Thoracic aorta (tissue), 2 donors: ENCODE results near the gene ERC1. TPM values are rescaled to one million over a fixed set of nuclear protein-coding genes. Genes with fewer than 3 reads are reported as not detected.

Experiments
- ATAC-seq: fragments of 150-250 bp; one replicate; pipeline ENCODE4 v1.8.0; 2017; ENCODE audit warnings: low read depth; ENCODE audit not compliant: insufficient number of reproducible peaks, low FRiP score
- DNase-seq: peaks from one replicate; pipeline ENCODE4 v3.0.0-alpha.2; 2020; ENCODE audit warnings: low spot score
- H3K27ac ChIP-seq, 2 donors: fragments of 200-600 bp; sonication (generic); 1 replicate in 1 of 2; 2 replicates in 1 of 2; pipeline ENCODE4 v1.5.1; 2016; ENCODE audit warnings: mild to moderate bottlenecking in 2 of 2, moderate library complexity in 2 of 2
- H3K27me3 ChIP-seq: fragments of 200-600 bp; sonication (generic); replicated peaks from 2 replicates; pipeline ENCODE4 v1.6.0; 2016; ENCODE audit warnings: mild to moderate bottlenecking; ENCODE audit not compliant: insufficient read depth
- H3K36me3 ChIP-seq: fragments of 200-600 bp; sonication (generic); one replicate; pipeline ENCODE4 v1.5.1; 2016
- H3K4me1 ChIP-seq, 2 donors: fragments of 200-600 bp; sonication (generic); 1 replicate in 1 of 2; 2 replicates in 1 of 2; pipeline versions ENCODE4 v1.5.1 to v1.6.0; 2016; ENCODE audit warnings: low read depth in 2 of 2, mild to moderate bottlenecking in 1 of 2; ENCODE audit not compliant: control insufficient read depth in 1 of 2
- H3K4me3 ChIP-seq: fragments of 200-600 bp; sonication (generic); 2 replicates; pipeline ENCODE4 v1.5.1; 2016; ENCODE audit warnings: mild to moderate bottlenecking
- H3K9me3 ChIP-seq: fragments of 200-600 bp; sonication (generic); 2 replicates; pipeline ENCODE4 v1.5.1; 2016
- total RNA-seq, 2 donors: library from RNA; depleted of rRNA; stranded (reverse); fragments of >200 nt; gene quantifications; one replicate each; pipeline versions ENCODE4 v1.1.0 to v1.2.3, GENCODE V29; 2016
- TF ChIP-seq, protein P1 (sequence below): fragments of 200-600 bp; sonication (generic); IDR thresholded peaks from one replicate; pipeline ENCODE4 v1.5.1; 2019; ENCODE audit warnings: antibody characterized with exemption

ERC1 gene
- total RNA-seq, 2 donors from 2014 or later, result 45.8 to 80.0 TPM

DNA sequence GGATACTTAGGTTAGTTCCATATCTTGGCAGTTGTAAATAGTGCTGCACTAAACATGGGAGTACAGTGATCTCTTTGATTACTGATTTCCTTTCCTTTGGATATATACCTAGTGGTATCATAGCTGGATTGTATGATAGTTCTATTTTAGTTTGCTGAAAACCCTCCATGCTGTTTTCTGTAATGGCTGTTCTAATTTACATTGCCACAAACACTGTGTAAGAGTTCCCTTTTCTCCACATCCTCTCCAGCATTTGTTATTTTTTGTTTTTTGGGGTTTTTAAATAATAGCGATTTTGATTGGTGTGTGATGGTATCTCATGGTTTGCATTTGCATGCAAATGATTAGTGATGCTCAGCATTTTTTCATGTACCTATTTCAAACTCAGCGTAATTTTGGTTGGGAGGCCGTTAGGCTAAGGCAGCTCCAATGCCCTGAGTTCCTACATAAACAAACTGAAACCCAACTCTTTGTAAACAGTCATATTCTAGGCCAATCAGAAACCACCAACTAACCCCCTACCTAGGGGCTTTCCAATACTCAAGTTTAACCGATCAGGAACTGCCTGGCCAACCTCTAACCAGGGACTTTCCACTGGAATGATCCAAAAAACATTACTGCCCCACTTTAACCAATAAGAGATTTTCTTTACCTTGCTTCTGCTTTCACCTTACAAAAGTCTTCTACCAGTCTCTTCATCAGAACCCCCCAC lies 431.7 kb downstream of the ERC1 start:
- H3K4me1 ChIP-seq, result no peaks in the 10 kb centered on the region
- H3K4me3 ChIP-seq, result no peak overlapping the region
- H3K27ac ChIP-seq, result no peak overlapping the region
- ATAC-seq (no peak), DNase-seq (no peak)
- no peaks in the 10 kb centered on the region for H3K27me3 ChIP-seq
- no peaks in the 10 kb centered on the region for H3K36me3 ChIP-seq
- TF ChIP-seq, protein P1, sequence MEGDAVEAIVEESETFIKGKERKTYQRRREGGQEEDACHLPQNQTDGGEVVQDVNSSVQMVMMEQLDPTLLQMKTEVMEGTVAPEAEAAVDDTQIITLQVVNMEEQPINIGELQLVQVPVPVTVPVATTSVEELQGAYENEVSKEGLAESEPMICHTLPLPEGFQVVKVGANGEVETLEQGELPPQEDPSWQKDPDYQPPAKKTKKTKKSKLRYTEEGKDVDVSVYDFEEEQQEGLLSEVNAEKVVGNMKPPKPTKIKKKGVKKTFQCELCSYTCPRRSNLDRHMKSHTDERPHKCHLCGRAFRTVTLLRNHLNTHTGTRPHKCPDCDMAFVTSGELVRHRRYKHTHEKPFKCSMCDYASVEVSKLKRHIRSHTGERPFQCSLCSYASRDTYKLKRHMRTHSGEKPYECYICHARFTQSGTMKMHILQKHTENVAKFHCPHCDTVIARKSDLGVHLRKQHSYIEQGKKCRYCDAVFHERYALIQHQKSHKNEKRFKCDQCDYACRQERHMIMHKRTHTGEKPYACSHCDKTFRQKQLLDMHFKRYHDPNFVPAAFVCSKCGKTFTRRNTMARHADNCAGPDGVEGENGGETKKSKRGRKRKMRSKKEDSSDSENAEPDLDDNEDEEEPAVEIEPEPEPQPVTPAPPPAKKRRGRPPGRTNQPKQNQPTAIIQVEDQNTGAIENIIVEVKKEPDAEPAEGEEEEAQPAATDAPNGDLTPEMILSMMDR, result no peak
- peaks cover 8% of the 10 kb centered on the region for H3K9me3 ChIP-seq

DNA sequence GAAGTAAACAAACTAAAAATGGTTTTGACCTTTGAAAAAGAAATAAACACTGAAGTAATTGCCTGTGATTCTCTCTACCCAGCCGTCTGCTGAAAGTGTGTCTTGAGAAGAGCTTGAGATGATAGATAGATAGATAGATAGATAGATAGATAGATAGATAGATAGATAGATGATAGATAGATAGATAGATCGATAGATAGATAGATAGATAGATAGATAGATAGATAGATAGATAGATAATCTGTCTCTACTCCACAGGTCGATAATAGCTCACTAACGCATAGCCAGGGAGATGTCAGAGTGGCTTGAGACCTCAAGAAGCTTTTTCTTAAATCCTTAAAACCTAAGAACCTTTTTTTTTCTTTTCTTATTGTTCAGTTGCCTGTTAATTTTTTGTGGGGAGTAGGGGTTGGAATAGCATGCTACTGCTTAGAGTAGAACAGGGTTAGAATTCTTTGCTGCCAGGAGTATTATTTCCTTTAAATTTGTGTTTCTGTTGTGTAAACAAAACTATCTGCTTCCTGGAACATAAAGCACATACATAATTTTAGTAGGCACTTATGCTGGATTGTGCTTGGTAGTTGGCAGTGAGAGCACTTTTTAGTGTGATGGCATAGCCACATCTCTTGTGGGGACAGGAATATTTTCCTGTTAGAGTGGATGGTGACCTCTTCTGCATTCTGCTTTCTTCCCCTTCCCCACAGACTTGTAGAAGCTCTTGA lies 433.8 kb downstream of the ERC1 start:
- Histone ChIP-seq H3K27me3 (no peaks in the 10 kb centered on the region), H3K9me3 (peaks cover 8% of the 10 kb centered on the region), H3K27ac (no peak overlapping the region), H3K36me3 (no peaks in the 10 kb centered on the region), H3K4me3 (no peak overlapping the region), H3K4me1 (peaks cover 4 to 5% of the 10 kb centered on the region in 2 donors)
- TF ChIP-seq, protein P1, result no peak
- DNase-seq, result no peak
- ATAC-seq, result no peak

DNA sequence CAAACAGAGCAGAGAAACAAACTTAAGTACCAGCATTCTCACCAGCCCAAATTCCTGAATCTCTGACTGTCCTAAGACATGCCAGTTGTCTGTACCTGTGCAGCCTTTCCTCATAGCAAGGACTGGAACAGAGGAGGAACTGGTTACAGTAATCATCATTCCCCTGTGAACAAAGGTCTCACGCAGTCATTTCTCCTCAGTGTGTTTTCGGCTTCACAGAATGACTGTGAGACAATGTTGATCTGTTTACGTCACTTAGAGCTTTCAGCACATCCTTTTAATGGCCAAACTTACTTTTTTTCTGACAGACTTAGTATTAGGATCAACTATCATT lies 434.3 kb downstream of the ERC1 start:
- no peaks in the 10 kb centered on the region for H3K36me3 ChIP-seq
- no peak overlapping the region for H3K27ac ChIP-seq
- DNase-seq (no peak), ATAC-seq (no peak)
- TF ChIP-seq, protein P1, result no peak
- no peak overlapping the region for H3K4me3 ChIP-seq
- no peaks in the 10 kb centered on the region for H3K27me3 ChIP-seq
- peaks cover 6 to 10% of the 10 kb centered on the region in 2 donors for H3K4me1 ChIP-seq
- peaks cover 8% of the 10 kb centered on the region for H3K9me3 ChIP-seq

DNA sequence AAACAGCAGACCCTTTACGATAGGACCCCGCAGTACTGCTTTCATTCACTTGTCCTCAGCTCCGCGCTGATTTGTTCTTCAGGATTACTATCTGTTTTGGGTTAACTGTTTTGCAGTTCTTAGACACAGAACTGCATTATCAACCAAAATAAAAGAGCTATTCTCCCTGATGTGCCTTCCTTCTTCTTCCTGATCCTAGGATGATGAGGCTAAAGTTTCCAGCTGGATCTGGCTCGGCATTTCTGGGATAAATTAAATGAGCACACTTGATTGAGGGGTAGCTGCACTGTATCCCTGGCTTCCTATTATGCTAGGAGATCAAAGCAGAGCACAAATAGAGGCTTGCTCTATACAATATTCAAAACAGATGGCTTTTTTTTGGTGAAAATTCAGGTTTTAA lies 437.6 kb downstream of the ERC1 start:
- H3K9me3 ChIP-seq, result no peaks in the 10 kb centered on the region
- H3K4me1 ChIP-seq, result peaks cover 6 to 13% of the 10 kb centered on the region in 2 donors
- DNase-seq (no peak), ATAC-seq (no peak)
- no peaks in the 10 kb centered on the region for H3K27me3 ChIP-seq
- no peaks in the 10 kb centered on the region for H3K36me3 ChIP-seq
- H3K27ac ChIP-seq, result no peak overlapping the region
- TF ChIP-seq, protein P1, result no peak
- H3K4me3 ChIP-seq, result no peak overlapping the region

DNA sequence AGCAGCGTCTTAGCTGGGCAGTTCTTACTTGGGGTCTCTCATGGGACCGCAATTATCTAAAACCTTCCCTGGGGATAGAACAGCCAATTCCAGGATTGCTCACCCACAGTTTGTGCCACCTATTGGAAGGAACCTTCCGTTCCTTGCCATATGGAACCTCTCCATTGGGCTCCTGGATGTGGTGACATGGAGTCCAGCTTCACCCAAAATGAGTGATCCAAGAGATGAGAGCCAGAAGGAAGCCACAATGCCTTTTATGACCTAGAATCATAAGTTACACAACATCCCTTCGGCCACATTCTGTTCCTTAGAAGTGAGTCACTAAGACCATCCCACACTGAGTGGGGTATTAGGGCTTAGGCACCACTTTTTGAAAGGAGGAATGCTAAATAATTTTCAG lies 439.0 kb downstream of the ERC1 start:
- no peaks in the 10 kb centered on the region for H3K9me3 ChIP-seq
- no peaks in the 10 kb centered on the region for H3K27me3 ChIP-seq
- H3K27ac ChIP-seq, result peak overlapping the region in 1 of 2 donors; percentile 15
- DNase-seq, result peak; percentile 2
- peaks cover 8 to 19% of the 10 kb centered on the region in 2 donors for H3K4me1 ChIP-seq
- TF ChIP-seq, protein P1, result no peak
- no peak for ATAC-seq
- H3K36me3 ChIP-seq, result no peaks in the 10 kb centered on the region
- no peak overlapping the region for H3K4me3 ChIP-seq
